ENCODE results near the gene TP53AIP1.

DNA sequence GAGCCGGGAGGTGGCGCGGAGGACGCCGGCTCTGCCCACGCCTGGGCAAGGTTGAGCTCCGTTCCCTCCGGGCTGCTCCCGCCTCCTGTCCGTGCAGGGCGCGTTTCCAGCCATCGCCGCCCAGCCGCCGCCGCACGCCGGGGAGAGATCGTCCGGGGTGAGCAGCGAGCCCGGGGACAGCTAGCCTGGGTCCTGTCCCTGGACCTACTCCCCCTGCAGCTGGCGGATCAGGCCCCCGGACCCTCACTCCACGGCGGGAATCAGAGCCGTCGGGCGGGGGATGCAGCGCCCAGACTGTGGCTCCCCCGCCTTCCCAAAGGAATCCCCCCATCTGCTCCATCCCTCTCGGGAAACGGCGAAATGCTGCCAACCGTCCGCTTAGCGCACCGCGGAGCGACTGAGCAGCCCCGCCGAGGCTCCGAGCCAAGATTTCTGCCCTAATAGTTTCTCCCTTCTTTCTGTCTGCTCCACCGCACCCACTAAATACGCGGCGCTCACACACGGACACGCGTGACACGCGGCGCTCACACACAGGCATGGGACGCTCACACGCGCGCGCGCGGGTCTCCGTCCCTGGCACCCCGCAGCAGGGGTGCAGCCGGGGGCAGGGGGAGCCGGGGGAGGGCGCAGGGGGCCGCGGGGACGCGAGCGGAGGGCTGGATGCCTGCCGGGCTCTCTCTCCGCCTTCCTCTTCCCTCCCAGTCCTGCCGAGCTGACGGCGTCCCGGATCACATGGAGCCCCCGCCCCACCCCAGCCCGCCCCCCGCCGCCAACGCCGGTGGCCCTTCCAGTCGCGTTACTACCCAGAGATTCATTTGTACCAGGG lies 51.9 kb downstream of the TP53AIP1 start, which contains the start of gene KCNJ5:
- TF ChIP-seq, protein P1, sequence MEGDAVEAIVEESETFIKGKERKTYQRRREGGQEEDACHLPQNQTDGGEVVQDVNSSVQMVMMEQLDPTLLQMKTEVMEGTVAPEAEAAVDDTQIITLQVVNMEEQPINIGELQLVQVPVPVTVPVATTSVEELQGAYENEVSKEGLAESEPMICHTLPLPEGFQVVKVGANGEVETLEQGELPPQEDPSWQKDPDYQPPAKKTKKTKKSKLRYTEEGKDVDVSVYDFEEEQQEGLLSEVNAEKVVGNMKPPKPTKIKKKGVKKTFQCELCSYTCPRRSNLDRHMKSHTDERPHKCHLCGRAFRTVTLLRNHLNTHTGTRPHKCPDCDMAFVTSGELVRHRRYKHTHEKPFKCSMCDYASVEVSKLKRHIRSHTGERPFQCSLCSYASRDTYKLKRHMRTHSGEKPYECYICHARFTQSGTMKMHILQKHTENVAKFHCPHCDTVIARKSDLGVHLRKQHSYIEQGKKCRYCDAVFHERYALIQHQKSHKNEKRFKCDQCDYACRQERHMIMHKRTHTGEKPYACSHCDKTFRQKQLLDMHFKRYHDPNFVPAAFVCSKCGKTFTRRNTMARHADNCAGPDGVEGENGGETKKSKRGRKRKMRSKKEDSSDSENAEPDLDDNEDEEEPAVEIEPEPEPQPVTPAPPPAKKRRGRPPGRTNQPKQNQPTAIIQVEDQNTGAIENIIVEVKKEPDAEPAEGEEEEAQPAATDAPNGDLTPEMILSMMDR (conservative IDR thresholded peaks at IDR 0.05): no peak
- TF ChIP-seq ZFX (IDR thresholded peaks at IDR 0.05): no peak
